IMR-90 (cell line): ENCODE results near the gene TNK2. TPM values are rescaled to one million over a fixed set of nuclear protein-coding genes. Genes with fewer than 3 reads are reported as not detected.

Source experiments
- ATAC-seq: fragments of 200-7000 bp; cut with Tn5 transposase; 2 replicates; pipeline ENCODE4 v1.9.1; 2020; ENCODE audit warnings: low read depth, mild to moderate bottlenecking, moderate library complexity
- BruUV-seq: library from RNA; stranded (reverse); fragments of 400-500 nt; replicated peaks from 2 replicates; lab custom pipeline; 2021; lab: Mats Ljungman, UMichigan
- CTCF ChIA-PET: fragments of 300-600 bp; formaldehyde crosslinking; extraction: SDS; loops from one replicate; lab custom pipeline; 2021; ENCODE audit warnings: antibody characterized with exemption; lab: Yijun Ruan, JAX
- POLR2A ChIA-PET: fragments of 300-600 bp; sonication (Branson Sonifier 250); formaldehyde crosslinking; loops from one replicate; lab custom pipeline; 2022; ENCODE audit warnings: antibody characterized with exemption; ENCODE audit not compliant: unreplicated experiment; lab: Charles Lee
- DNase-seq: peaks from one replicate; pipeline ENCODE4 v3.0.0; 2013
- H2AFZ ChIP-seq: replicated peaks from 2 replicates; pipeline ENCODE3; 2013; ENCODE audit warnings: low read length, mild to moderate bottlenecking; ENCODE audit not compliant: poor library complexity
- H2AK5ac ChIP-seq: 2 replicates; pipeline ENCODE4 v1.6.1; 2013; ENCODE audit warnings: low read depth, low read length, inconsistent platforms
- H2AK9ac ChIP-seq: replicated peaks from 2 replicates; pipeline ENCODE3; 2013; ENCODE audit warnings: mild to moderate bottlenecking, low read depth, low read length, moderate library complexity; ENCODE audit not compliant: poor library complexity
- H2BK120ac ChIP-seq: 2 replicates; pipeline ENCODE4 v1.6.1; 2013; ENCODE audit warnings: low read depth, low read length, inconsistent platforms
- H2BK15ac ChIP-seq: 3 replicates; pipeline ENCODE4 v1.6.1; 2013; ENCODE audit warnings: low read depth, low read length, inconsistent platforms
- H2BK20ac ChIP-seq: 2 replicates; pipeline ENCODE4 v1.6.1; 2013; ENCODE audit warnings: low read depth, mild to moderate bottlenecking, inconsistent platforms, low read length, moderate library complexity
- H2BK5ac ChIP-seq: 2 replicates; pipeline ENCODE4 v1.6.1; 2013; ENCODE audit warnings: mild to moderate bottlenecking, low read depth, low read length, inconsistent platforms; ENCODE audit not compliant: poor library complexity, severe bottlenecking
- H3K14ac ChIP-seq: replicated peaks from 2 replicates; pipeline ENCODE4 v1.6.1; 2013; ENCODE audit warnings: low read depth, low read length, inconsistent platforms
- H3K18ac ChIP-seq: 2 replicates; pipeline ENCODE4 v1.6.1; 2013; ENCODE audit warnings: low read depth, low read length, control low read depth
- H3K23ac ChIP-seq: 2 replicates; pipeline ENCODE4 v1.6.1; 2013; ENCODE audit warnings: low read depth, low read length, inconsistent platforms
- H3K27ac ChIP-seq: 2 replicates; pipeline ENCODE4 v1.5.1; 2013; ENCODE audit warnings: mild to moderate bottlenecking, control low read depth, low read length; ENCODE audit not compliant: insufficient read depth
- H3K27me3 ChIP-seq: 2 replicates; pipeline ENCODE4 v1.6.1; 2013; ENCODE audit warnings: low read length; ENCODE audit not compliant: control insufficient read depth, insufficient read depth
- H3K36me3 ChIP-seq: 2 replicates; pipeline ENCODE4 v1.6.1; 2013; ENCODE audit warnings: low read length, mixed read lengths; ENCODE audit not compliant: control insufficient read depth, insufficient read depth
- H3K4ac ChIP-seq: 2 replicates; pipeline ENCODE4 v1.6.1; 2013; ENCODE audit warnings: low read depth, low read length, inconsistent platforms
- H3K4me1 ChIP-seq: 2 replicates; pipeline ENCODE4 v1.6.1; 2013; ENCODE audit warnings: low read length, mixed read lengths; ENCODE audit not compliant: control insufficient read depth, insufficient read depth
- H3K4me2 ChIP-seq: 2 replicates; pipeline ENCODE4 v1.6.1; 2013; ENCODE audit warnings: low read depth, mild to moderate bottlenecking, control low read depth, low read length, moderate library complexity
- H3K4me3 ChIP-seq: 2 replicates; pipeline ENCODE4 v1.5.1; 2013; ENCODE audit warnings: low read depth, mild to moderate bottlenecking, control low read depth, low read length, moderate library complexity; ENCODE audit not compliant: insufficient read depth
- H3K56ac ChIP-seq: 2 replicates; pipeline ENCODE4 v1.6.1; 2013; ENCODE audit warnings: low read length, inconsistent platforms; ENCODE audit not compliant: insufficient read depth; ENCODE audit errors: extremely low read depth
- H3K79me1 ChIP-seq, 2 experiments: 2 replicates each; pipeline ENCODE4 v1.6.1; 2013; ENCODE audit warnings: low read length in 2 of 2, inconsistent platforms in 1 of 2, low read depth in 1 of 2
- H3K9ac ChIP-seq: 2 replicates; pipeline ENCODE4 v1.6.1; 2013; ENCODE audit warnings: low read depth, low read length, control low read depth
- H3K9me1 ChIP-seq: 2 replicates; pipeline ENCODE4 v1.6.1; 2013; ENCODE audit warnings: low read length, inconsistent platforms; ENCODE audit not compliant: insufficient read depth
- H3K9me3 ChIP-seq: 2 replicates; pipeline ENCODE4 v1.6.1; 2013; ENCODE audit warnings: low read length; ENCODE audit not compliant: control insufficient read depth, insufficient read depth
- H4K20me1 ChIP-seq: 2 replicates; pipeline ENCODE4 v1.6.1; 2013; ENCODE audit warnings: low read length, inconsistent platforms; ENCODE audit not compliant: insufficient read depth
- H4K5ac ChIP-seq: 2 replicates; pipeline ENCODE4 v1.6.1; 2013; ENCODE audit warnings: mild to moderate bottlenecking, low read depth, low read length, control low read depth
- H4K8ac ChIP-seq, 2 experiments: 2 replicates each; pipeline ENCODE4 v1.6.1; 2013; ENCODE audit warnings: low read depth in 2 of 2, low read length in 2 of 2, control low read depth in 1 of 2, inconsistent platforms in 1 of 2
- H4K91ac ChIP-seq: 2 replicates; pipeline ENCODE4 v1.6.1; 2013; ENCODE audit warnings: low read depth, low read length, inconsistent platforms; ENCODE audit not compliant: insufficient read depth
- BHLHE40 ChIP-seq: fragments of 150-350 bp; IDR thresholded peaks from 2 replicates; pipeline ENCODE4 v1.6.1; 2016; ENCODE audit warnings: mild to moderate bottlenecking, low read depth, low read length
- CEBPB ChIP-seq: IDR thresholded peaks from 2 replicates; pipeline ENCODE4 v1.6.1; 2012; ENCODE audit warnings: low read depth, low read length, improper control_type of control experiment
- CHD1 ChIP-seq: IDR thresholded peaks from 2 replicates; pipeline ENCODE4 v1.6.1; 2012; ENCODE audit warnings: low read depth, low read length, improper control_type of control experiment
- FOS ChIP-seq: fragments of 150-350 bp; IDR thresholded peaks from 2 replicates; pipeline ENCODE4 v1.6.1; 2016; ENCODE audit warnings: low read depth, low read length
- MAFK ChIP-seq: IDR thresholded peaks from 2 replicates; pipeline ENCODE4 v1.6.1; 2012; ENCODE audit warnings: low read depth, low read length, improper control_type of control experiment
- MAZ ChIP-seq: IDR thresholded peaks from 2 replicates; pipeline ENCODE4 v1.6.1; 2012; ENCODE audit warnings: low read depth, mild to moderate bottlenecking, low read length, improper control_type of control experiment, moderate library complexity, borderline replicate concordance
- MXI1 ChIP-seq: IDR thresholded peaks from 2 replicates; pipeline ENCODE4 v1.6.1; 2012; ENCODE audit warnings: low read depth, mild to moderate bottlenecking, low read length, moderate library complexity, borderline replicate concordance
- NFE2L2 ChIP-seq: fragments of 150-350 bp; IDR thresholded peaks from 2 replicates; pipeline ENCODE4 v1.6.1; 2016; ENCODE audit warnings: low read depth, mild to moderate bottlenecking, low read length
- POLR2A ChIP-seq: IDR thresholded peaks from 2 replicates; pipeline ENCODE4 v1.6.1; 2012; ENCODE audit warnings: mild to moderate bottlenecking, low read depth, low read length
- RAD21 ChIP-seq: IDR thresholded peaks from 2 replicates; pipeline ENCODE4 v1.6.1; 2012; ENCODE audit warnings: low read length, improper control_type of control experiment
- RCOR1 ChIP-seq: IDR thresholded peaks from 2 replicates; pipeline ENCODE4 v1.6.1; 2012; ENCODE audit warnings: mild to moderate bottlenecking, low read length, improper control_type of control experiment; ENCODE audit not compliant: insufficient replicate concordance
- RFX5 ChIP-seq: IDR thresholded peaks from 2 replicates; pipeline ENCODE4 v1.8.0; 2012; ENCODE audit warnings: low read depth, mild to moderate bottlenecking, low read length, moderate library complexity
- SMC3 ChIP-seq: fragments of 150-350 bp; IDR thresholded peaks from 2 replicates; pipeline ENCODE4 v1.6.1; 2016; ENCODE audit warnings: low read depth, mild to moderate bottlenecking, antibody characterized with exemption, low read length, moderate library complexity
- WGBS, 2 experiments: methylation state at CpG; one replicate each; pipeline versions ENCODE4 v1.1.5 to v1.1.7; 2013; ENCODE audit warnings: missing lambda C conversion rate in 2 of 2; ENCODE audit not compliant: insufficient read length in 1 of 2; ENCODE audit errors: extremely low coverage in 2 of 2; 5-methylcytosine and 5-hydroxymethylcytosine counted together
- dilution Hi-C: fragments of 300-500 bp; cut with HindIII; formaldehyde crosslinking; loops from one replicate; pipeline ENCODE4 v1.14.3; 2018; ENCODE audit warnings: low sequenced_read_pairs; ENCODE audit not compliant: unreplicated experiment
- in situ Hi-C: fragments of 300-500 bp; cut with MboI; formaldehyde crosslinking; loops from 3 replicates; pipeline ENCODE4 v1.14.3; 2019; ENCODE audit warnings: low sequenced_read_pairs, inconsistent platforms, mixed read lengths
- intact Hi-C: fragments of 100-400 bp; cut with micrococcal nuclease; formaldehyde crosslinking; loops from 2 replicates; pipeline ENCODE4 v1.10.0; 2022
- polyA plus RNA-seq, 3 experiments: library from polyadenylated mRNA; depleted of rRNA; stranded (reverse); fragments of >200 nt; gene quantifications; 2 replicates each; pipeline ENCODE4 v1.2.3, GENCODE V29; 2012; ENCODE audit warnings: low replicate concordance in 1 of 3
- total RNA-seq: library from RNA; depleted of rRNA; stranded (reverse); fragments of >200 nt; gene quantifications from 2 replicates; pipeline ENCODE4 v1.2.3, GENCODE V29; 2012
- TF ChIP-seq, protein P1 (sequence below): fragments of 150-350 bp; IDR thresholded peaks from 2 replicates; pipeline ENCODE4 v1.6.1; 2017; ENCODE audit warnings: mild to moderate bottlenecking, antibody characterized with exemption, low read length, low read depth
- TF ChIP-seq, protein P2 (sequence below): fragments of 150-350 bp; IDR thresholded peaks from 2 replicates; pipeline ENCODE4 v1.6.1; 2016; ENCODE audit warnings: low read depth, mild to moderate bottlenecking, low read length, moderate library complexity, borderline replicate concordance
- TF ChIP-seq, protein P3 (sequence below): conservative IDR thresholded peaks from 2 replicates; pipeline ENCODE4 v1.5.1; 2012; ENCODE audit warnings: mild to moderate bottlenecking, low read depth, low read length, improper control_type of control experiment

TNK2 gene
- total and polyA plus RNA-seq, 2 of the 4 experiments (the other 2 are of a cell fraction): 2.2 to 13.8 TPM

DNA sequence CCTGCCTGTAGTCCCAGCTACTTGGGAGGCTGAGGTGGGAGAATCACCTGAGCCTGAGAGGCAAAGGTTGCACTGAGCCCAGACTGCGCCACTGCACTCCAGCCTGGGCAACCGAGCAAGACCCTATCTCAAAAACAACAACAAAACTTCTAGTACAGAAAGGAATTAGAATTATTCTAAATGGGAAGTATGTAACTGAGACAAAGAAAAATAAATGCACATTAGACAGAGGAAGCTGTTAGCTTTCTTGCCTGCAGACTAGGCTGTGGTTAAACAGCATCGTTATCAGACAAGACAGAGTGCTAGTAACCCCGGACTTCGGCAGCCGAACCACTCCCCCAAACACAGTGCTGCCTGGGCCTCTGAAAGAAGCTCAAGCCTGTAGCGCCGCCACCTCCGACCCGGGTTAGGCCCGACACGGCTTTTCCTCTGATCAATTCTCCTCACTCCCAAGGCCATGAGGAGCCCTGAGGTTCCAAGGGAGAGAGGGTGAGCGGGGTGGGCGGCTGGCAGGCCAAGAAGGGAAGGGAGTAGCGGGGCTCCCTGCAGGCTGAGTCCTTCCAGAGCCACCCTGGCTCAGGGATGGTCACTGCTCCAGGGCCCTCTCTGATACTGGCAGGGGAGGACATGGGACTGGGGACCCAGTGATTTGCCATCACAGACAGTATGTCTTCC is 51.8 kb downstream of the TNK2 start:
- Histone ChIP-seq H3K9me3 (no peaks in the 10 kb centered on the region), H3K14ac (no peak overlapping the region), H3K56ac (no peak overlapping the region), H3K23ac (no peak overlapping the region), H4K8ac (no peak overlapping the region), H3K4me1 (no peaks in the 10 kb centered on the region), H2AK9ac (no peak overlapping the region), H4K91ac (no peak overlapping the region), H2AFZ (no peak overlapping the region), H2AK5ac (no peak overlapping the region), H2BK15ac (no peak overlapping the region), H3K27me3 (peaks cover 8% of the 10 kb centered on the region; the same call in 1 of the 2 replicates), H2BK5ac (no peak overlapping the region), H3K4me2 (no peak overlapping the region), H4K5ac (no peak overlapping the region), H2BK20ac (no peak overlapping the region), H3K9me1 (no peaks in the 10 kb centered on the region), H4K20me1 (no peaks in the 10 kb centered on the region), H3K4ac (no peak overlapping the region), H3K27ac (no peak overlapping the region), H3K18ac (no peak overlapping the region), H3K36me3 (no peaks in the 10 kb centered on the region), H3K9ac (no peak overlapping the region), H3K4me3 (no peak overlapping the region), H3K79me1 (no peaks in the 10 kb centered on the region), H2BK120ac (no peak overlapping the region)
- intact Hi-C loops (loop anchor here (5.0 kb wide), 1 partner anchor 351 kb away; no protein-coding TSS in a partner anchor), in situ Hi-C loops (no loop called here), dilution Hi-C loops (no loop called here)
- DNase-seq (no peak), ATAC-seq (no peak)
- POLR2A ChIA-PET: no interaction called here
- TF ChIP-seq CHD1: no peak
- TF ChIP-seq MAFK: no peak
- no peak for TF ChIP-seq RAD21
- TF ChIP-seq, protein P1, sequence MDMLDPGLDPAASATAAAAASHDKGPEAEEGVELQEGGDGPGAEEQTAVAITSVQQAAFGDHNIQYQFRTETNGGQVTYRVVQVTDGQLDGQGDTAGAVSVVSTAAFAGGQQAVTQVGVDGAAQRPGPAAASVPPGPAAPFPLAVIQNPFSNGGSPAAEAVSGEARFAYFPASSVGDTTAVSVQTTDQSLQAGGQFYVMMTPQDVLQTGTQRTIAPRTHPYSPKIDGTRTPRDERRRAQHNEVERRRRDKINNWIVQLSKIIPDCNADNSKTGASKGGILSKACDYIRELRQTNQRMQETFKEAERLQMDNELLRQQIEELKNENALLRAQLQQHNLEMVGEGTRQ: no peak
- TF ChIP-seq SMC3: no peak
- TF ChIP-seq CEBPB: no peak
- TF ChIP-seq BHLHE40: no peak
- no peak for TF ChIP-seq RCOR1
- TF ChIP-seq NFE2L2: no peak
- no peak for TF ChIP-seq MXI1
- TF ChIP-seq FOS: no peak
- TF ChIP-seq POLR2A: no peak
- TF ChIP-seq, protein P2, sequence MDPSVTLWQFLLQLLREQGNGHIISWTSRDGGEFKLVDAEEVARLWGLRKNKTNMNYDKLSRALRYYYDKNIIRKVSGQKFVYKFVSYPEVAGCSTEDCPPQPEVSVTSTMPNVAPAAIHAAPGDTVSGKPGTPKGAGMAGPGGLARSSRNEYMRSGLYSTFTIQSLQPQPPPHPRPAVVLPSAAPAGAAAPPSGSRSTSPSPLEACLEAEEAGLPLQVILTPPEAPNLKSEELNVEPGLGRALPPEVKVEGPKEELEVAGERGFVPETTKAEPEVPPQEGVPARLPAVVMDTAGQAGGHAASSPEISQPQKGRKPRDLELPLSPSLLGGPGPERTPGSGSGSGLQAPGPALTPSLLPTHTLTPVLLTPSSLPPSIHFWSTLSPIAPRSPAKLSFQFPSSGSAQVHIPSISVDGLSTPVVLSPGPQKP: no peak
- no peak for TF ChIP-seq MAZ
- TF ChIP-seq RFX5: no peak
- TF ChIP-seq, protein P3, sequence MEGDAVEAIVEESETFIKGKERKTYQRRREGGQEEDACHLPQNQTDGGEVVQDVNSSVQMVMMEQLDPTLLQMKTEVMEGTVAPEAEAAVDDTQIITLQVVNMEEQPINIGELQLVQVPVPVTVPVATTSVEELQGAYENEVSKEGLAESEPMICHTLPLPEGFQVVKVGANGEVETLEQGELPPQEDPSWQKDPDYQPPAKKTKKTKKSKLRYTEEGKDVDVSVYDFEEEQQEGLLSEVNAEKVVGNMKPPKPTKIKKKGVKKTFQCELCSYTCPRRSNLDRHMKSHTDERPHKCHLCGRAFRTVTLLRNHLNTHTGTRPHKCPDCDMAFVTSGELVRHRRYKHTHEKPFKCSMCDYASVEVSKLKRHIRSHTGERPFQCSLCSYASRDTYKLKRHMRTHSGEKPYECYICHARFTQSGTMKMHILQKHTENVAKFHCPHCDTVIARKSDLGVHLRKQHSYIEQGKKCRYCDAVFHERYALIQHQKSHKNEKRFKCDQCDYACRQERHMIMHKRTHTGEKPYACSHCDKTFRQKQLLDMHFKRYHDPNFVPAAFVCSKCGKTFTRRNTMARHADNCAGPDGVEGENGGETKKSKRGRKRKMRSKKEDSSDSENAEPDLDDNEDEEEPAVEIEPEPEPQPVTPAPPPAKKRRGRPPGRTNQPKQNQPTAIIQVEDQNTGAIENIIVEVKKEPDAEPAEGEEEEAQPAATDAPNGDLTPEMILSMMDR: no peak
- WGBS, 2 experiments: 50% methylated on average over 4 of the region's 15 CpGs; no CpG with 5 or more reads in 1 of the 2 experiments
- BruUV-seq: no TSS peak
- CTCF ChIA-PET: interaction anchor here (1.0 kb wide), 1 partner anchor 38 kb away, joined by 6 read pairs; no protein-coding TSS in a partner anchor
